HL-60/S4 treated with phorbol 12-myristate 13-acetate at 8.2 ng/mL for 4 days and 3 days (cell line): Measurements from ENCODE around the gene ASTN2.

ENCODE experiments used
- in situ Hi-C: fragments of 300-500 bp; cut with MboI; formaldehyde crosslinking; loops from 2 replicates; pipeline ENCODE4 v1.15.0; 2022; ENCODE audit warnings: low sequenced_read_pairs

The ASTN2 gene

GRCh38 chr9:117180896-117181445 lies 233.9 kb downstream of the ASTN2 start:
- in situ Hi-C loops: no loop called here

DNA sequence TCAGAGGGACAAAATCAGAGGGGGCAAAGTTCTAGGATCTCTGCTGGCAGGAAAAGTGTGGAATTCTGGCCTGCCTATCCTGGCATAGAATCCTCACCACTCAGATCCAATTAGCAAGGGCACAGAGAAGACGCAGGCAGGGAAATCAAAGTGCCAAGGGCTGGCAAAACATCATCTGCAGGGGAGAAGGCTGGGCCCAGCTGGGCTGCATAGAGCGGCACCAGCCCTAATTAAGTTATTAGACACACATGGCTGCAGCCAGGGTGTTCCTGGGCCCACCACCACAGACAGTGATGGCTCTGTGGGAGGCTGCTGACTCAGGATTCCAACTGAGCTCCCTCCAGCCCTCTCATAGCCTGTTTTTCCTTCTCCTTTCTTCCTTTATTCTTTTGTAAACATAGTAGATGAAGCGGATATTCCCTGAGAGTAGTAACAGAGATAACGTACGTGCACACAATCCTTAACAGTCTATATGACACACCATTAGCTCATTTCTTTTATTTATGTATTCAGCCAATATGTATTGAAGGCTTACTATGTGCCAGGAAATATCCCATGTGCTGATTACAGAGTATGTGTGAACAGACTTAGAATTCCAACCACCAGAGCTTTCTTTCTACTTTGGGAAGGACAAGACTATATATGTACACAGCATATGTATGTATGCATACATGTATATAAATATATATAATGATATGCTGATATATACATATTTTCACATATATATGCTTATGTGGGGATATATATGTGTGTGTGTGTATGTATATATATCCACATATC lies 236.1 kb downstream of the ASTN2 start:
- in situ Hi-C loops: no loop called here

DNA sequence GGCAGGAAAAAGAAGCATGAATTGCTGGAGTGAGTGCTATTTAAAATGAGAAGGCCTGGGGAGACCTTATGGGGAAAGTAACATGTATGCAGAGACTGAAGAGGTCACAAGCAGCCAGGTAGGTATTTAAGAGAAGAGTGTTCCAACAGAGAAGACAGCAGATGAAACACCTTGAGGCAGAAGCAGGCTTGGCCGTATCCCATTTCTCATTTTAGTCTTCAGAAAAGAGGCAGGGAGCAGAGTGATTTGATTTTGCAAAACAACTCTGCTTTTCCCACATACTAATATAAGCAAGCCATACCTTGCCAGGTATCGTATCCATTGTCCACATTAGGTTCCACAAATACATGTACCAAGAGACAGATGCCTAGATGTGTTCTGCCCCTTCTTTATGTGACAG lies 244.3 kb downstream of the ASTN2 start:
- in situ Hi-C loops: no loop called here

- in situ Hi-C loops: no loop called here
Measured at GRCh38 chr9:117169089-117169621, 245.7 kb downstream of the ASTN2 start.

- in situ Hi-C loops: no loop called here
Measured at GRCh38 chr9:117164512-117164911, 250.3 kb downstream of the ASTN2 start.

DNA sequence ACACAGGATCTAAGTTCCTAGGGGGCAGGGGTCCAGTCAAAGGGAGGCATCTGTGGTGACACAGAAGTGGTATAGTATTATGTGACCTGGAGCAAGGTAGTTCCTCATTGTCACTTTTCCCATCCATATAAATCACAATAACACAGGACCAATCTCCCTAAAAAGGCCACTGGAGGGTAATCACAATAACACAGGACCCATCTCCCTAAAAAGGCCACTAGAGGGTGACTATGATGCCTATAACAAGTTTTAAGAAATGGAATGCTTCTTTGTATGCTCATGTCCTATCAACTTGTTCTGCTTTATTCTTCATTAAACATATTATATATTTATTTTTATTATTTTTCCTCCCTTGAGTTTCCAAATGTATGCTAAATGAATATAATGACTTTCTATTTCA lies 254.6 kb downstream of the ASTN2 start:
- in situ Hi-C loops: no loop called here

- in situ Hi-C loops: no loop called here
Measured at GRCh38 chr9:117156771-117157535, 257.9 kb downstream of the ASTN2 start.

DNA sequence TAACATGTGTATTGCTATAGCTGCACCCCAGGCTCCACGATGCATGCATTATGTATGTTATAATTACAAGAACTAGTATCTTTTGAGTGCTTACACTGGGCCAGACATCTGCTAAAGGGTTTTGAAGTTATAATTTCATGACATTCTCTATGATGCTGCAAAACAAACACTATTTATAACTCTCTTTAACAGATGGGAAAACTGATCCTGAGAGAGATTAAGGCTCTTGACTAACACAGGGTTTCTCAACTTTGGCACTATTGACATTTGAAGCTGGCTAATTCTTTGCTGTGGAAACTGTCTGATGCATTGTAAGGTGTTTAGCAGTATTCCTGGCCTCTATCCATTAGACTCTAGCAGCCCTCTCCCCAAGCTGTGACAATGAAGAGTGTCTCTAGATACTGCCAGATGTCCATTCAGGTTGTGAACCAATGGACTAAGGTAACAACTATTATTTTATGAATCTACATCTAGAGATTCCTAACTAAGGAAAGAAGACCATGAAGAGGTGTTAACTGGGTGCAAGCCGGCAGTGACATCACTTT lies 258.6 kb downstream of the ASTN2 start:
- in situ Hi-C loops: no loop called here

DNA sequence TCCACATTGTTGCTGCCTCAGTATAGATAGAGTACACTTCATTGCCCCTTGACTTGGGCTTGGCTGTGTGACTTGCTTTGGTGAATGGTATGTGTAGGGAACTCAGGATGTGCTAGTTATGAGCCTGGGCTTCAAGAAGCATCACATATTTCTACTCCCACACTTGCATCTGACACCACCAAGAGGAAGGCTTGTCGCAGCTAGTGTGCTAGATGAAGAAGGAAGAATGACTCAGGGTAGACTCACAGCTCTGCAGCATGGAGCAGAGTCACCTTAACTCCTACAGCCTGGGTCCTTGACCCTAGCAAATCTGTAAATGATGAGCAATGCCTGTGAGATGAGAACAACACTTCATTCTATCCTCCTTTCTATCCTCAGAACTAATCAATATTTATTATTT lies 261.8 kb downstream of the ASTN2 start:
- in situ Hi-C loops: no loop called here

DNA sequence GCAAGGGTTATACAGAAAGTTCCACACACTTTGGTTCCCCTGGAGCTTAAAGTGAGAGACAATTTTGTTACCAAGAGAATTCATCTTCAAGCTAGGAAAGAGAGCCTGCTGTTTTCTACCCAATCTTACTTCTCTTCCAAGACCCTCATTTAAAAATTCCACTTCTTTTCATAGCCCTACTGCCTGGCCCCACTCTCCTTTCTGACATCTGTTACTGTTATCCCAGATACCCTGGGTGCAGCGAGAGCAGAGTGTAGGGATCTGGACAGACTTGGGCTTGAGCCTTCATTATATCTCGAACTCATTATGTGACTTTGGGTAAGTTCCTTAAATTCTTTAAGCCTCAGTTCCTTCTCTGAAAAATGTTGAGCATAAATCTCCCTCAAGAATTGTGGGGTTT lies 263.1 kb downstream of the ASTN2 start:
- in situ Hi-C loops: no loop called here

GRCh38 chr9:117149996-117150395 lies 264.9 kb downstream of the ASTN2 start:
- in situ Hi-C loops: no loop called here

DNA sequence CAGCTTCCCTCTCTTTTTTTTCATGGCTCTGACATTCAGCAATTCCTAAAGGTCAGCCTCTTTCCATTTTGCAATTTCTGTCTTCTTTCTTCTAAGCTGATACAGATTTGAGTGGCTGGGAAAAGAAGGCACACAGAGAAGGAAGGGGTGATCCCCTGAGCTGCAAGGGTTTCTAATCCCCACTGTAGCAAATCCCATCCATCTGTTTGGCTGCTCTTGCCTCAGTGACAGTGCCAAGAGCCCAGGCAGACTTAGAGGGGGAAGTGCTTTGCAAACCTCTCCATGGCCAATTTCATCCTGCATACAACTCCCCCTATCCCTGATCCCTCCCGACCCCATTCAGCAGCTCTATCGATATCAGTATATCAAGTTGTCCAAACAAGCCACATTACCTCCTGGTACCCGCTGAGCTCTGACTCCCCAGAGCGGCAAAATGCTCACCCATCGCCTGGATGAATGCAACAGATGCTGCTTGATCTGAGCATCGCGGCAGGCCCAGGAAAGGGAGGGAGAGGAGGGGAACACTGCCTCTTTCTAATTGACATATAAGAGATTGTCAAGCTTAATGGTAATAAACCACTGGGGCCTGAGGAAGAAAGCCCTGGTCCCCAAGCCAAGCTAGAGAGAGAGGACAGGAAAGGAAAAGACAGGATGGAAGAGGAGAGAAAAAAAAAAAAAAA lies 268.9 kb downstream of the ASTN2 start:
- in situ Hi-C loops: no loop called here

- in situ Hi-C loops: no loop called here
Measured at GRCh38 chr9:117145081-117145480, 269.8 kb downstream of the ASTN2 start.

GRCh38 chr9:117138231-117138630 lies 276.6 kb downstream of the ASTN2 start:
- in situ Hi-C loops: no loop called here

DNA sequence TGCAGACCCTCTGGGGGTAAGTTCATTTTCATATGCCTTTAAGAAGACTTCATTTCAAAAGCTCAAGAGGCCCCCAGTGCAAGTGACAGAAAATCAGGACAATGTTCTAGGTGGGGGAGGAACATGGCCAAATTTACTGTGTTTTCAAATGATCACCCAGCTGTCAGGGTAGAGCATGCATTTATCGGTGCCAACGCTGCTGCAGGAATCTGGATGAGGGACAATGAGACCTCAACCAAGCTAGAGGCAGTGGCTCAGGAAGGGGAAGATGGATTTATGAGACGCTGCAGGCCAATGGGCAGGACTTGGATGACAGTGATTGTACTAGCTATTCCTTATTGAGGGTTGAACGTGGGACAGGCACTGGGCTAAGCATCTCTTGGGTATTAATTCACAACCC lies 278.4 kb downstream of the ASTN2 start:
- in situ Hi-C loops: no loop called here

- in situ Hi-C loops: no loop called here
Measured at GRCh38 chr9:117135501-117136098, 279.3 kb downstream of the ASTN2 start.

GRCh38 chr9:117134826-117135500 lies 279.9 kb downstream of the ASTN2 start:
- in situ Hi-C loops: no loop called here

DNA sequence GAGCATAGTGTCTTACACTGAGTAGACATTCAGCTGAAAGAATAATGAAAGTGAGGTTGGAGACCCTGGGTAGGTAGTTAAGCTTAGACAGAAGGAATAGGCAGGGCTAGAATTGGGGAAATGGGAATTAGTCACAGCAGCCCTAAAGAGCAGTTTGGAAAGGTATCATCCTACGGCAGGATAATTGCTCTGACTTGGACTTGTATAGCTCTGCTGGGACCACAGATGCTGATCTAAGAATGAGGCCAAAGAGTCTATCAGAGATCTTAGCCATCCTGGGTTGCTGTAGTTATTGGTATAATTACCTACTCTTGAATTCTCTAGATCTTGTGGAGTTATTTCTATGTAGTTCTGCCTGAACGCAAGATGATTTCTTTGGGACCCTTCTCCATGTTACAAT lies 288.0 kb downstream of the ASTN2 start:
- in situ Hi-C loops: no loop called here

- in situ Hi-C loops: no loop called here
Measured at GRCh38 chr9:117125531-117125930, 289.3 kb downstream of the ASTN2 start.

DNA sequence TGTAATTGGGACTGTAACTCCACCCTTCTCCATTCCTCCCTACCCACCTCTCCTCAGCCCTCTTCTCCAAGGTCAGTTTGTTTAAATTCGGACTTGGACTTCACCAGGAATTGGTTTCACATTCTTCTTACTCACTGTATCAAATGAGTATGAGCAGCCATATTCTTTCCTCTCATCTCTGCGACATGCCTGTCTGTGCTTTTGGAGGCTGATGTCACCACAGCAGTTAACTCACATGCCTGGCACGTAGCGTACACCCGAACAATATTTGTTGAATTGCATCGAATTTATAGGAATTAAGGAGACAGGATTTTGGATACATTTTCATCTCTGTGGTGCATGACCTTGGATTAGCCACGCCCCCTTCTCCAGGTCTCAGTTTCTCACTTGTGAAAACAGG lies 291.1 kb downstream of the ASTN2 start:
- in situ Hi-C loops: no loop called here
